Smooth muscle cell (in vitro differentiated cells): Measurements from ENCODE around the gene CAPZA2. TPM values are rescaled to one million over a fixed set of nuclear protein-coding genes. Genes with fewer than 3 reads are reported as not detected.

ENCODE experiments used
- DNase-seq: peaks from one replicate; lab custom pipeline; 2025; ENCODE audit not compliant: unreplicated experiment; lab: John Stamatoyannopoulos, UW
- H2AFZ ChIP-seq: fragments of 200-600 bp; sonication (generic); 2 replicates; pipeline ENCODE4 v1.6.0; 2016; ENCODE audit warnings: antibody characterized with exemption, low read depth, mild to moderate bottlenecking
- H3F3A ChIP-seq: fragments of 200-600 bp; sonication (generic); 2 replicates; pipeline ENCODE4 v1.6.0; 2017; ENCODE audit warnings: antibody characterized with exemption, low read depth
- H3K27ac ChIP-seq: fragments of 200-600 bp; sonication (generic); 2 replicates; pipeline ENCODE4 v1.5.1; 2016; ENCODE audit warnings: low read depth, mild to moderate bottlenecking
- H3K27me3 ChIP-seq: fragments of 200-600 bp; sonication (generic); 2 replicates; pipeline ENCODE4 v1.6.1; 2016; ENCODE audit warnings: low read depth, mild to moderate bottlenecking
- H3K36me3 ChIP-seq: fragments of 200-600 bp; sonication (generic); 2 replicates; pipeline ENCODE4 v1.5.1; 2016; ENCODE audit warnings: low read depth
- H3K4me1 ChIP-seq: fragments of 200-600 bp; sonication (generic); 2 replicates; pipeline ENCODE4 v1.5.1; 2016; ENCODE audit warnings: low read depth
- H3K4me2 ChIP-seq: fragments of 200-600 bp; sonication (generic); 2 replicates; pipeline ENCODE4 v1.6.0; 2016; ENCODE audit warnings: mild to moderate bottlenecking
- H3K4me3 ChIP-seq: fragments of 200-600 bp; sonication (generic); 2 replicates; pipeline ENCODE4 v1.5.1; 2016; ENCODE audit warnings: mild to moderate bottlenecking
- H3K79me2 ChIP-seq: fragments of 200-600 bp; sonication (generic); 2 replicates; pipeline ENCODE4 v1.6.0; 2016; ENCODE audit warnings: low read depth, mild to moderate bottlenecking
- H3K9ac ChIP-seq: fragments of 200-600 bp; sonication (generic); 2 replicates; pipeline ENCODE4 v1.6.0; 2016; ENCODE audit warnings: low read depth
- H3K9me3 ChIP-seq: fragments of 200-600 bp; sonication (generic); replicated peaks from 2 replicates; pipeline ENCODE4 v1.5.1; 2016; ENCODE audit warnings: low read depth
- H4K20me1 ChIP-seq: fragments of 200-600 bp; sonication (generic); 2 replicates; pipeline ENCODE4 v1.6.0; 2016; ENCODE audit warnings: low read depth
- CTCF ChIP-seq: fragments of 200-600 bp; sonication (generic); IDR thresholded peaks from 2 replicates; pipeline ENCODE4 v1.5.1; 2017; ENCODE audit warnings: borderline replicate concordance, mild to moderate bottlenecking, antibody characterized with exemption; ENCODE audit not compliant: insufficient read depth, poor library complexity, severe bottlenecking
- WGBS: methylation state at CpG from one replicate; pipeline ENCODE4 v1.1.7; 2016; ENCODE audit warnings: low lambda C conversion rate; 5-methylcytosine and 5-hydroxymethylcytosine counted together
- polyA plus RNA-seq: library from polyadenylated mRNA; unstranded; fragments of >200 nt; fragmentation: Nextera tagmentation; extraction: Ambion mirVana; gene quantifications from 2 replicates; pipeline ENCODE4 v1.2.1, GENCODE V29; 2016
- total RNA-seq: library from RNA; depleted of rRNA; stranded (reverse); fragments of >200 nt; gene quantifications from 2 replicates; pipeline ENCODE4 v1.2.3, GENCODE V29; 2014

The CAPZA2 gene
- total and polyA plus RNA-seq, 2 experiments from 2014 or later = 143 to 161 TPM

- Histone ChIP-seq H3K4me3 (no peak overlapping the region), H3K4me1 (no peaks in the 10 kb centered on the region), H3K9me3 (no peaks in the 10 kb centered on the region), H3K9ac (no peak overlapping the region), H3K27ac (no peak overlapping the region), H3K27me3 (no peaks in the 10 kb centered on the region), H2AFZ (no peak overlapping the region), H3K79me2 (no peaks in the 10 kb centered on the region), H3K36me3 (no peaks in the 10 kb centered on the region), H4K20me1 (no peaks in the 10 kb centered on the region), H3K4me2 (no peak overlapping the region), H3F3A (no peaks in the 10 kb centered on the region)
- no peak for TF ChIP-seq CTCF
- DNase-seq = no peak
- 93% methylated on average over 1 of the region's 1 CpG for WGBS
These were observed 8.3 kb upstream of the CAPZA2 start for GRCh38 chr7:116854132-116854531.

GRCh38 chr7:116857052-116857451 lies 5.3 kb upstream of the CAPZA2 start:
- H3K9ac ChIP-seq = no peak overlapping the region
- H3K79me2 ChIP-seq = no peaks in the 10 kb centered on the region
- 68% methylated on average over 2 of the region's 2 CpGs for WGBS
- DNase-seq = no peak
- no peak overlapping the region for H3K27ac ChIP-seq
- H3K4me1 ChIP-seq = peaks cover 3% of the 10 kb centered on the region
- H3K4me3 ChIP-seq = no peak overlapping the region
- H3K36me3 ChIP-seq = no peaks in the 10 kb centered on the region
- no peak overlapping the region for H2AFZ ChIP-seq
- no peak overlapping the region for H3K4me2 ChIP-seq
- H3F3A ChIP-seq = no peaks in the 10 kb centered on the region
- H3K9me3 ChIP-seq = no peaks in the 10 kb centered on the region
- no peaks in the 10 kb centered on the region for H4K20me1 ChIP-seq
- H3K27me3 ChIP-seq = no peaks in the 10 kb centered on the region
- TF ChIP-seq CTCF = no peak

GRCh38 chr7:116859323-116859722 lies 3.1 kb upstream of the CAPZA2 start:
- no peak overlapping the region for H3K4me3 ChIP-seq
- 84% methylated on average over 1 of the region's 1 CpG for WGBS
- peaks cover 14% of the 10 kb centered on the region for H4K20me1 ChIP-seq
- H3F3A ChIP-seq = no peaks in the 10 kb centered on the region
- H3K9me3 ChIP-seq = no peaks in the 10 kb centered on the region
- TF ChIP-seq CTCF = no peak
- H3K9ac ChIP-seq = no peak overlapping the region
- no peak for DNase-seq
- no peak overlapping the region for H3K4me2 ChIP-seq
- no peak overlapping the region for H2AFZ ChIP-seq
- peaks cover 19% of the 10 kb centered on the region for H3K79me2 ChIP-seq
- H3K27ac ChIP-seq = no peak overlapping the region
- no peaks in the 10 kb centered on the region for H3K27me3 ChIP-seq
- peaks cover 10% of the 10 kb centered on the region for H3K4me1 ChIP-seq
- H3K36me3 ChIP-seq = no peaks in the 10 kb centered on the region

- Histone ChIP-seq H3K9me3 (no peaks in the 10 kb centered on the region), H3K27me3 (no peaks in the 10 kb centered on the region), H3K4me3 (no peak overlapping the region), H3F3A (peaks cover 3% of the 10 kb centered on the region), H3K4me1 (peaks cover 18% of the 10 kb centered on the region), H3K9ac (no peak overlapping the region), H2AFZ (peak overlapping the region; percentile 65), H3K36me3 (no peaks in the 10 kb centered on the region), H3K79me2 (peaks cover 43% of the 10 kb centered on the region), H4K20me1 (peaks cover 36% of the 10 kb centered on the region), H3K27ac (peak overlapping the region; percentile 20), H3K4me2 (no peak overlapping the region)
- no peak for DNase-seq
- 80% methylated on average over 4 of the region's 4 CpGs for WGBS
- no peak for TF ChIP-seq CTCF
These were observed 670 bp upstream of the CAPZA2 start for GRCh38 chr7:116861717-116862116.
